GM10266 (cell line): ENCODE measurements around the gene GPR87.

Source experiments
- DNase-seq: peaks from one replicate; pipeline ENCODE4 v3.0.0; 2012; ENCODE audit errors: extremely low spot score
- TF ChIP-seq, protein P1 (sequence below): IDR thresholded peaks from 2 replicates; pipeline ENCODE4 v1.5.1; 2012; ENCODE audit warnings: mild to moderate bottlenecking, low read depth; ENCODE audit not compliant: control insufficient read depth, insufficient read depth; ENCODE audit errors: missing control alignments

GPR87 gene

GRCh38 chr3:151307583-151308488 lies 8.8 kb downstream of the GPR87 start:
- no peak for DNase-seq
- TF ChIP-seq, protein P1, sequence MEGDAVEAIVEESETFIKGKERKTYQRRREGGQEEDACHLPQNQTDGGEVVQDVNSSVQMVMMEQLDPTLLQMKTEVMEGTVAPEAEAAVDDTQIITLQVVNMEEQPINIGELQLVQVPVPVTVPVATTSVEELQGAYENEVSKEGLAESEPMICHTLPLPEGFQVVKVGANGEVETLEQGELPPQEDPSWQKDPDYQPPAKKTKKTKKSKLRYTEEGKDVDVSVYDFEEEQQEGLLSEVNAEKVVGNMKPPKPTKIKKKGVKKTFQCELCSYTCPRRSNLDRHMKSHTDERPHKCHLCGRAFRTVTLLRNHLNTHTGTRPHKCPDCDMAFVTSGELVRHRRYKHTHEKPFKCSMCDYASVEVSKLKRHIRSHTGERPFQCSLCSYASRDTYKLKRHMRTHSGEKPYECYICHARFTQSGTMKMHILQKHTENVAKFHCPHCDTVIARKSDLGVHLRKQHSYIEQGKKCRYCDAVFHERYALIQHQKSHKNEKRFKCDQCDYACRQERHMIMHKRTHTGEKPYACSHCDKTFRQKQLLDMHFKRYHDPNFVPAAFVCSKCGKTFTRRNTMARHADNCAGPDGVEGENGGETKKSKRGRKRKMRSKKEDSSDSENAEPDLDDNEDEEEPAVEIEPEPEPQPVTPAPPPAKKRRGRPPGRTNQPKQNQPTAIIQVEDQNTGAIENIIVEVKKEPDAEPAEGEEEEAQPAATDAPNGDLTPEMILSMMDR: no peak

- TF ChIP-seq, protein P1: no peak
- no peak for DNase-seq
Observed at GRCh38 chr3:151307131-151307530, 9.5 kb downstream of the GPR87 start.

GRCh38 chr3:151306168-151306810 lies 10.3 kb downstream of the GPR87 start:
- DNase-seq: no peak
- TF ChIP-seq, protein P1: no peak

DNA sequence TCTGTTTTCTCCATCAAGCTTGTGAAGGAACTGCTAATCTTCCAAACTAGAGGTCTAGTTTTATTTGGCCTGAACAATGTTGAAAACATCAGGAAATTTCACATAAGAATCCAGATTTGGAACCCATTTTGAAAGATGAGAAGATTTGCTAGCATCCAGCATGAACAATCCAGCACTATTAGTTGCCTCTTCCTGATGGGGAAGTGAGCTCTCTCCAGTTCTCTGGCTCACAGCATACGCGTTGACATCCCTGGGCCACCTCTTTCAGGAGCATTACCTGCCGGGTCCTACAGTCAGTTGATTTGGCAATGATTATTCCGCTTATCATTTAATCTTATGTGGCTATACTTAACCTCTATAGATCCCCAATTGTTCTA lies 10.9 kb downstream of the GPR87 start:
- no peak for DNase-seq
- TF ChIP-seq, protein P1: no peak

GRCh38 chr3:151305060-151305774 lies 11.4 kb downstream of the GPR87 start:
- TF ChIP-seq, protein P1: no peak
- no peak for DNase-seq

DNA sequence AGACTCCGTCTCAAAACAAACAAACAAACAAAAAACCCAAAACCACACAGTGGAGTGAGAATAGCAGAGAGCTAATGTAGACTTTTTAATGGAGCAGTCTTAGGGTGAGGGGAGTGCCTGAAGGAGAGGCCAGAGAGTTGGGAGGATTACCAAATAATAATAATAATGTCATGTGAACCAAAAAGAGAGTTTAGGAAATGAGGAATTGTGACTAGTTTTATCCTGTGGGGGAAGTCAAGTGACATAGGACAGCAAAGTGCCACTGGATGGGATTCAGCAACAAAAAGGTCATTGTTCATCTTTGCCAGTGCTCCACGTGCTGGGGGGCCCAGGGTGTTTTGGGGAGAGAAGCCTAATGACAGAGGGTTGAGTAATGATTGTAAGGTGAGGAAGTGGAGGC lies 12.9 kb downstream of the GPR87 start:
- TF ChIP-seq, protein P1: no peak

DNA sequence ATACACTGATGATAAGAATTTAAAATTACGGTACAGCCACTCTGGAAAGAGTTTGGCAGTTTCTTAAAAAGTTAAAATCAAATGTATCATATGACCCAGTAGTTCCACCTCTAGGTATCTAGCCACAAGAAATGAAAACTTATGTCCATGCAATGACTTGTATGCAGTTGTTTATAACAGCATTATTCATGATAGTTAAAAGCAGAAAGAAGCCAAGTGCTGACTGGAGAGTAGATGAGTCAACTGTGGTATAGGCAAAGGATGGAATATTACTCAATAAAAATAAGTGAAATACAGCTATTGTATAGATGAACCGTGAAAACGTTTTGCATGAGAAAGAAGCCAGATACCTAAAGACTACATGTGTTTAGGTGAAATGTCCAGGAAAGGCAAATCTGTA lies 14.8 kb downstream of the GPR87 start:
- no peak for DNase-seq
- TF ChIP-seq, protein P1: no peak

More for the DNA sequence above, 12.9 kb downstream of the GPR87 start:
- DNase-seq: no peak
